GM23338 (cell line): Measurements from ENCODE around the gene MEGF6. TPM values are rescaled to one million over a fixed set of nuclear protein-coding genes. Genes with fewer than 3 reads are reported as not detected.

Experiments used
- ATAC-seq: fragments of 200-7000 bp; cut with Tn5 transposase; 3 replicates; pipeline ENCODE4 v1.9.1; 2020
- DNase-seq: peaks from one replicate; pipeline ENCODE4 v3.0.0-alpha.2; 2015; ENCODE audit warnings: low spot score
- H2AFZ ChIP-seq: fragments of 200-600 bp; sonication (generic); 2 replicates; pipeline ENCODE4 v1.8.0; 2016; ENCODE audit warnings: antibody characterized with exemption, mild to moderate bottlenecking, moderate library complexity
- H3F3A ChIP-seq: fragments of 200-600 bp; sonication (generic); replicated peaks from 2 replicates; pipeline ENCODE4 v1.8.0; 2017; ENCODE audit warnings: antibody characterized with exemption, mixed run types, low read depth
- H3K27ac ChIP-seq: fragments of 200-600 bp; sonication (generic); 2 replicates; pipeline ENCODE4 v1.6.1; 2016; ENCODE audit warnings: low read depth
- H3K27me3 ChIP-seq: fragments of 200-600 bp; sonication (generic); 2 replicates; pipeline ENCODE4 v1.8.0; 2016; ENCODE audit warnings: mild to moderate bottlenecking, mixed run types, moderate library complexity; ENCODE audit not compliant: insufficient read depth
- H3K36me3 ChIP-seq: fragments of 200-600 bp; sonication (generic); 2 replicates; pipeline ENCODE4 v1.8.0; 2016; ENCODE audit warnings: mild to moderate bottlenecking; ENCODE audit not compliant: insufficient read depth
- H3K4me1 ChIP-seq: fragments of 200-600 bp; sonication (generic); 2 replicates; pipeline ENCODE4 v1.8.0; 2016; ENCODE audit warnings: mild to moderate bottlenecking, moderate library complexity; ENCODE audit not compliant: insufficient read depth
- H3K4me2 ChIP-seq: fragments of 200-600 bp; sonication (generic); 2 replicates; pipeline ENCODE4 v1.7.1; 2017; ENCODE audit warnings: mixed run types
- H3K4me3 ChIP-seq: fragments of 200-600 bp; sonication (generic); 2 replicates; pipeline ENCODE4 v1.6.1; 2016; ENCODE audit warnings: mixed run types
- H3K79me2 ChIP-seq: fragments of 200-600 bp; sonication (generic); replicated peaks from 2 replicates; pipeline ENCODE4 v1.8.0; 2017; ENCODE audit warnings: mild to moderate bottlenecking; ENCODE audit not compliant: insufficient read depth
- H3K9me2 ChIP-seq: fragments of 200-600 bp; sonication (generic); 2 replicates; pipeline ENCODE4 v1.8.0; 2017; ENCODE audit not compliant: insufficient read depth
- H4K20me1 ChIP-seq: fragments of 200-600 bp; sonication (generic); replicated peaks from 2 replicates; pipeline ENCODE4 v1.8.0; 2017; ENCODE audit warnings: mild to moderate bottlenecking; ENCODE audit not compliant: insufficient read depth
- H3K27ac Mint-ChIP-seq: 2 replicates; pipeline ENCODE4 v1.8.0; 2020; ENCODE audit warnings: inconsistent platforms, mild to moderate bottlenecking, moderate library complexity, mixed read lengths
- H3K27me3 Mint-ChIP-seq: 3 replicates; pipeline ENCODE4 v1.8.0; 2022; ENCODE audit warnings: low read depth, mild to moderate bottlenecking, moderate library complexity, mixed read lengths, inconsistent platforms; ENCODE audit not compliant: insufficient read depth, poor library complexity
- H3K36me3 Mint-ChIP-seq: 3 replicates; pipeline ENCODE4 v1.8.0; 2021; ENCODE audit warnings: low read depth, mild to moderate bottlenecking, inconsistent platforms, moderate library complexity, mixed read lengths
- H3K4me1 Mint-ChIP-seq: 3 replicates; pipeline ENCODE4 v1.8.0; 2020; ENCODE audit warnings: mild to moderate bottlenecking, inconsistent platforms, mixed read lengths
- H3K4me3 Mint-ChIP-seq: 3 replicates; pipeline ENCODE4 v1.8.0; 2021; ENCODE audit warnings: moderate library complexity, mild to moderate bottlenecking, inconsistent platforms, mixed read lengths
- H3K9me3 Mint-ChIP-seq: 3 replicates; pipeline ENCODE4 v1.8.0; 2020; ENCODE audit warnings: moderate library complexity, mild to moderate bottlenecking, inconsistent platforms, mixed read lengths
- CREB1 ChIP-seq: fragments of 250-450 bp; sonication (Bioruptor Pico); IDR thresholded peaks from 2 replicates; pipeline ENCODE4 v1.5.0; 2020; ENCODE audit warnings: low read depth, mild to moderate bottlenecking, moderate library complexity
- EZH2 ChIP-seq: fragments of 200-600 bp; sonication (generic); IDR thresholded peaks from one replicate; pipeline ENCODE4 v1.8.0; 2017; ENCODE audit warnings: antibody characterized with exemption, mild to moderate bottlenecking, low read depth; ENCODE audit not compliant: unreplicated experiment
- EZH2phosphoT487 ChIP-seq: fragments of 200-600 bp; sonication (generic); IDR thresholded peaks from one replicate; pipeline ENCODE4 v1.8.1; 2018; ENCODE audit warnings: antibody characterized with exemption; ENCODE audit not compliant: unreplicated experiment
- JUNB ChIP-seq: IDR thresholded peaks from one replicate; pipeline ENCODE4 v1.6.1; 2016; ENCODE audit warnings: antibody characterized with exemption; ENCODE audit not compliant: unreplicated experiment
- NANOG ChIP-seq: IDR thresholded peaks from 2 replicates; pipeline ENCODE4 v1.6.1; 2016; ENCODE audit warnings: antibody characterized with exemption, borderline replicate concordance
- POLR2AphosphoS5 ChIP-seq: IDR thresholded peaks from 2 replicates; pipeline ENCODE4 v1.6.1; 2016; ENCODE audit warnings: antibody characterized with exemption, low read depth
- STAT1 ChIP-seq: IDR thresholded peaks from one replicate; pipeline ENCODE4 v1.6.1; 2016; ENCODE audit warnings: antibody characterized with exemption; ENCODE audit not compliant: unreplicated experiment
- ZNF114 ChIP-seq: fragments of 250-450 bp; sonication (Bioruptor Pico); IDR thresholded peaks from 2 replicates; pipeline ENCODE4 v1.5.0; 2020; ENCODE audit warnings: mild to moderate bottlenecking, moderate library complexity
- ZNF331 ChIP-seq: fragments of 250-450 bp; sonication (Bioruptor Pico); IDR thresholded peaks from 2 replicates; pipeline ENCODE4 v1.5.0; 2020; ENCODE audit warnings: low read depth, mild to moderate bottlenecking, moderate library complexity
- polyA plus RNA-seq: library from polyadenylated mRNA; unstranded; fragments of >200 nt; fragmentation: Nextera tagmentation; extraction: Ambion mirVana; gene quantifications from 2 replicates; pipeline ENCODE4 v1.2.1, GENCODE V29; 2016
- total RNA-seq: library from RNA; depleted of rRNA; stranded (reverse); fragments of >200 nt; shearing (Covaris generic); gene quantifications from 2 replicates; pipeline ENCODE4 v1.2.3, GENCODE V29; 2014
- TF ChIP-seq, protein P1 (sequence below): fragments of 250-450 bp; sonication (Bioruptor Pico); IDR thresholded peaks from 2 replicates; pipeline ENCODE4 v1.5.0; 2020; ENCODE audit warnings: mild to moderate bottlenecking, moderate library complexity
- TF ChIP-seq, protein P2 (sequence below), 2 experiments: fragments of 200-600 bp in 1 of 2; sonication (generic) in 1 of 2; conservative IDR thresholded peaks; 2 replicates each; pipeline versions ENCODE4 v1.5.1 to v1.6.1; 2016 to 2017; ENCODE audit warnings: antibody characterized with exemption in 2 of 2, low read depth in 2 of 2, mild to moderate bottlenecking in 2 of 2, moderate library complexity in 1 of 2
- TF ChIP-seq, protein P3 (sequence below): IDR thresholded peaks from one replicate; pipeline ENCODE4 v1.6.1; 2018; ENCODE audit warnings: antibody characterized with exemption; ENCODE audit not compliant: unreplicated experiment
- TF ChIP-seq, protein P4 (sequence below): IDR thresholded peaks from 2 replicates; pipeline ENCODE4 v1.6.1; 2016; ENCODE audit warnings: antibody characterized with exemption

Gene MEGF6
- total and polyA plus RNA-seq, 2 experiments from 2014 or later, result 4.0 to 21.4 TPM

DNA sequence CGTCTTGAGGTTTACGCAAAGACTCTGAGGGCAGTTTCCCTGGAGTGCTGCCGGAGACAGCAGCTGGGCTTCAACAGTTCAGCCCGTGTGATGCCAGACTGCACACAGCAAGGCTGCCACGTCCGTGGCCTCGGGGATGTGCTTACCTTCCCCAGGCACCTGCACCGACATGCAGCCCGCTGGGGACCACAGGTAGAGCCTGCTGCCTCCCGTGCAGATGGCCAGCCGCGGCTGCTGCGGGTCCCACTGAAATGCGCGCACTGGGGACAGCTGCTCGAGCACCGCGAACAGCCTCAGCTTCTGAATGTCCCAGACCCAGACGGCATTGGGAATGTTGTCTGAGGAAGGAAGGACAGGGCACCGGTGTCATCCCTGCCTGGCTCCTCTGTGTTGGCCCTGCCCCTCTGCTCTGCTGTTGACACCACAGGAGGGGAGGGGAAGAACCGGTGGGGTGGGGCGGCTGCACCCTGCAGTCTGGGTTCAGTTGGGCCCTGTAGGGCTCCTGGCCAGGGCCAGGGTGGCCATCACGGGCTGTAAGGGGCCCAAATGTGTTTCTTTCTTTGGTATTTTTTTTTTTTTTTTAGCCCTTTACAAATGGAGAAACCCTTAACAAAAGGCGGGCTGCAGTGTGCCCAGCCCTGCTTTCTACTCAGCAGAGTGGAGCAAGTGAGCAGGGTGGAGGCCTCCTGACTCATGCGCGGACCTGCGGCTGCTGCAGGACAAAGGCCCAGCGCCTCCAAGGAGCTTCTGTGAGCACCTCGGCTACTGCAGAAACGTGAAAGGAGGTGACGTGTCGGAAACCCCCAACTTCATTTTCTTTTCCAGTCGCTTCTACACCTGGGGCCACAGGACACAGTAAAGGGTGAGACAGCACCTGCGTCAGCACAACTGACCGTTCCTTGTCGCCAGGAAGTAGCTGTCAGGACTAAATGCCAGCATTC is 20.3 kb upstream of the MEGF6 start:
- no peak for TF ChIP-seq POLR2AphosphoS5
- TF ChIP-seq, protein P1, sequence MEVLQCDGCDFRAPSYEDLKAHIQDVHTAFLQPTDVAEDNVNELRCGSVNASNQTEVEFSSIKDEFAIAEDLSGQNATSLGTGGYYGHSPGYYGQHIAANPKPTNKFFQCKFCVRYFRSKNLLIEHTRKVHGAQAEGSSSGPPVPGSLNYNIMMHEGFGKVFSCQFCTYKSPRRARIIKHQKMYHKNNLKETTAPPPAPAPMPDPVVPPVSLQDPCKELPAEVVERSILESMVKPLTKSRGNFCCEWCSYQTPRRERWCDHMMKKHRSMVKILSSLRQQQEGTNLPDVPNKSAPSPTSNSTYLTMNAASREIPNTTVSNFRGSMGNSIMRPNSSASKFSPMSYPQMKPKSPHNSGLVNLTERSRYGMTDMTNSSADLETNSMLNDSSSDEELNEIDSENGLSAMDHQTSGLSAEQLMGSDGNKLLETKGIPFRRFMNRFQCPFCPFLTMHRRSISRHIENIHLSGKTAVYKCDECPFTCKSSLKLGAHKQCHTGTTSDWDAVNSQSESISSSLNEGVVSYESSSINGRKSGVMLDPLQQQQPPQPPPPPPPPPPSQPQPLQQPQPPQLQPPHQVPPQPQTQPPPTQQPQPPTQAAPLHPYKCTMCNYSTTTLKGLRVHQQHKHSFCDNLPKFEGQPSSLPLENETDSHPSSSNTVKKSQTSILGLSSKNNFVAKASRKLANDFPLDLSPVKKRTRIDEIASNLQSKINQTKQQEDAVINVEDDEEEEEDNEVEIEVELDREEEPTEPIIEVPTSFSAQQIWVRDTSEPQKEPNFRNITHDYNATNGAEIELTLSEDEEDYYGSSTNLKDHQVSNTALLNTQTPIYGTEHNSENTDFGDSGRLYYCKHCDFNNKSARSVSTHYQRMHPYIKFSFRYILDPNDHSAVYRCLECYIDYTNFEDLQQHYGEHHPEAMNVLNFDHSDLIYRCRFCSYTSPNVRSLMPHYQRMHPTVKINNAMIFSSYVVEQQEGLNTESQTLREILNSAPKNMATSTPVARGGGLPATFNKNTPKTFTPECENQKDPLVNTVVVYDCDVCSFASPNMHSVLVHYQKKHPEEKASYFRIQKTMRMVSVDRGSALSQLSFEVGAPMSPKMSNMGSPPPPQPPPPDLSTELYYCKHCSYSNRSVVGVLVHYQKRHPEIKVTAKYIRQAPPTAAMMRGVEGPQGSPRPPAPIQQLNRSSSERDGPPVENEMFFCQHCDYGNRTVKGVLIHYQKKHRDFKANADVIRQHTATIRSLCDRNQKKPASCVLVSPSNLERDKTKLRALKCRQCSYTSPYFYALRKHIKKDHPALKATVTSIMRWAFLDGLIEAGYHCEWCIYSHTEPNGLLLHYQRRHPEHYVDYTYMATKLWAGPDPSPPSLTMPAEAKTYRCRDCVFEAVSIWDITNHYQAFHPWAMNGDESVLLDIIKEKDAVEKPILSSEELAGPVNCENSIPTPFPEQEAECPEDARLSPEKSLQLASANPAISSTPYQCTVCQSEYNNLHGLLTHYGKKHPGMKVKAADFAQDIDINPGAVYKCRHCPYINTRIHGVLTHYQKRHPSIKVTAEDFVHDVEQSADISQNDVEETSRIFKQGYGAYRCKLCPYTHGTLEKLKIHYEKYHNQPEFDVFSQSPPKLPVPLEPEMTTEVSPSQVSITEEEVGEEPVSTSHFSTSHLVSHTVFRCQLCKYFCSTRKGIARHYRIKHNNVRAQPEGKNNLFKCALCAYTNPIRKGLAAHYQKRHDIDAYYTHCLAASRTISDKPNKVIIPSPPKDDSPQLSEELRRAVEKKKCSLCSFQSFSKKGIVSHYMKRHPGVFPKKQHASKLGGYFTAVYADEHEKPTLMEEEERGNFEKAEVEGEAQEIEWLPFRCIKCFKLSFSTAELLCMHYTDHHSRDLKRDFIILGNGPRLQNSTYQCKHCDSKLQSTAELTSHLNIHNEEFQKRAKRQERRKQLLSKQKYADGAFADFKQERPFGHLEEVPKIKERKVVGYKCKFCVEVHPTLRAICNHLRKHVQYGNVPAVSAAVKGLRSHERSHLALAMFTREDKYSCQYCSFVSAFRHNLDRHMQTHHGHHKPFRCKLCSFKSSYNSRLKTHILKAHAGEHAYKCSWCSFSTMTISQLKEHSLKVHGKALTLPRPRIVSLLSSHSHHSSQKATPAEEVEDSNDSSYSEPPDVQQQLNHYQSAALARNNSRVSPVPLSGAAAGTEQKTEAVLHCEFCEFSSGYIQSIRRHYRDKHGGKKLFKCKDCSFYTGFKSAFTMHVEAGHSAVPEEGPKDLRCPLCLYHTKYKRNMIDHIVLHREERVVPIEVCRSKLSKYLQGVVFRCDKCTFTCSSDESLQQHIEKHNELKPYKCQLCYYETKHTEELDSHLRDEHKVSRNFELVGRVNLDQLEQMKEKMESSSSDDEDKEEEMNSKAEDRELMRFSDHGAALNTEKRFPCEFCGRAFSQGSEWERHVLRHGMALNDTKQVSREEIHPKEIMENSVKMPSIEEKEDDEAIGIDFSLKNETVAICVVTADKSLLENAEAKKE (CRISPR knock-in tag), result no peak
- no peak for TF ChIP-seq STAT1
- no peak for TF ChIP-seq EZH2phosphoT487
- TF ChIP-seq NANOG, result no peak
- TF ChIP-seq, protein P2, sequence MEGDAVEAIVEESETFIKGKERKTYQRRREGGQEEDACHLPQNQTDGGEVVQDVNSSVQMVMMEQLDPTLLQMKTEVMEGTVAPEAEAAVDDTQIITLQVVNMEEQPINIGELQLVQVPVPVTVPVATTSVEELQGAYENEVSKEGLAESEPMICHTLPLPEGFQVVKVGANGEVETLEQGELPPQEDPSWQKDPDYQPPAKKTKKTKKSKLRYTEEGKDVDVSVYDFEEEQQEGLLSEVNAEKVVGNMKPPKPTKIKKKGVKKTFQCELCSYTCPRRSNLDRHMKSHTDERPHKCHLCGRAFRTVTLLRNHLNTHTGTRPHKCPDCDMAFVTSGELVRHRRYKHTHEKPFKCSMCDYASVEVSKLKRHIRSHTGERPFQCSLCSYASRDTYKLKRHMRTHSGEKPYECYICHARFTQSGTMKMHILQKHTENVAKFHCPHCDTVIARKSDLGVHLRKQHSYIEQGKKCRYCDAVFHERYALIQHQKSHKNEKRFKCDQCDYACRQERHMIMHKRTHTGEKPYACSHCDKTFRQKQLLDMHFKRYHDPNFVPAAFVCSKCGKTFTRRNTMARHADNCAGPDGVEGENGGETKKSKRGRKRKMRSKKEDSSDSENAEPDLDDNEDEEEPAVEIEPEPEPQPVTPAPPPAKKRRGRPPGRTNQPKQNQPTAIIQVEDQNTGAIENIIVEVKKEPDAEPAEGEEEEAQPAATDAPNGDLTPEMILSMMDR (conservative IDR thresholded peaks at IDR 0.05; ENCODE audit: low read depth in 2 of 2), result no peak
- TF ChIP-seq, protein P3, sequence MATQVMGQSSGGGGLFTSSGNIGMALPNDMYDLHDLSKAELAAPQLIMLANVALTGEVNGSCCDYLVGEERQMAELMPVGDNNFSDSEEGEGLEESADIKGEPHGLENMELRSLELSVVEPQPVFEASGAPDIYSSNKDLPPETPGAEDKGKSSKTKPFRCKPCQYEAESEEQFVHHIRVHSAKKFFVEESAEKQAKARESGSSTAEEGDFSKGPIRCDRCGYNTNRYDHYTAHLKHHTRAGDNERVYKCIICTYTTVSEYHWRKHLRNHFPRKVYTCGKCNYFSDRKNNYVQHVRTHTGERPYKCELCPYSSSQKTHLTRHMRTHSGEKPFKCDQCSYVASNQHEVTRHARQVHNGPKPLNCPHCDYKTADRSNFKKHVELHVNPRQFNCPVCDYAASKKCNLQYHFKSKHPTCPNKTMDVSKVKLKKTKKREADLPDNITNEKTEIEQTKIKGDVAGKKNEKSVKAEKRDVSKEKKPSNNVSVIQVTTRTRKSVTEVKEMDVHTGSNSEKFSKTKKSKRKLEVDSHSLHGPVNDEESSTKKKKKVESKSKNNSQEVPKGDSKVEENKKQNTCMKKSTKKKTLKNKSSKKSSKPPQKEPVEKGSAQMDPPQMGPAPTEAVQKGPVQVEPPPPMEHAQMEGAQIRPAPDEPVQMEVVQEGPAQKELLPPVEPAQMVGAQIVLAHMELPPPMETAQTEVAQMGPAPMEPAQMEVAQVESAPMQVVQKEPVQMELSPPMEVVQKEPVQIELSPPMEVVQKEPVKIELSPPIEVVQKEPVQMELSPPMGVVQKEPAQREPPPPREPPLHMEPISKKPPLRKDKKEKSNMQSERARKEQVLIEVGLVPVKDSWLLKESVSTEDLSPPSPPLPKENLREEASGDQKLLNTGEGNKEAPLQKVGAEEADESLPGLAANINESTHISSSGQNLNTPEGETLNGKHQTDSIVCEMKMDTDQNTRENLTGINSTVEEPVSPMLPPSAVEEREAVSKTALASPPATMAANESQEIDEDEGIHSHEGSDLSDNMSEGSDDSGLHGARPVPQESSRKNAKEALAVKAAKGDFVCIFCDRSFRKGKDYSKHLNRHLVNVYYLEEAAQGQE, result no peak
- no peak for TF ChIP-seq CREB1 (CRISPR knock-in tag)
- no peak for TF ChIP-seq ZNF331 (CRISPR knock-in tag)
- no peak for TF ChIP-seq EZH2
- no peak for TF ChIP-seq JUNB
- no peak for TF ChIP-seq ZNF114
- TF ChIP-seq, protein P4, sequence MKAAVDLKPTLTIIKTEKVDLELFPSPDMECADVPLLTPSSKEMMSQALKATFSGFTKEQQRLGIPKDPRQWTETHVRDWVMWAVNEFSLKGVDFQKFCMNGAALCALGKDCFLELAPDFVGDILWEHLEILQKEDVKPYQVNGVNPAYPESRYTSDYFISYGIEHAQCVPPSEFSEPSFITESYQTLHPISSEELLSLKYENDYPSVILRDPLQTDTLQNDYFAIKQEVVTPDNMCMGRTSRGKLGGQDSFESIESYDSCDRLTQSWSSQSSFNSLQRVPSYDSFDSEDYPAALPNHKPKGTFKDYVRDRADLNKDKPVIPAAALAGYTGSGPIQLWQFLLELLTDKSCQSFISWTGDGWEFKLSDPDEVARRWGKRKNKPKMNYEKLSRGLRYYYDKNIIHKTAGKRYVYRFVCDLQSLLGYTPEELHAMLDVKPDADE, result no peak

More for the DNA sequence above, 20.3 kb upstream of the MEGF6 start:
- Histone ChIP-seq H3K4me3 (no peak overlapping the region), H3K27ac (0 out of 2 replicates have a peak overlapping the region, but pooled peaks have one; percentile 50), H3K4me1 (no peaks in the 10 kb centered on the region), H3K27me3 (no peaks in the 10 kb centered on the region), H3K4me2 (no peak overlapping the region), H4K20me1 (peaks cover 3% of the 10 kb centered on the region; the same call in 1 of the 2 replicates), H3F3A (no peaks in the 10 kb centered on the region; the same call in 1 of the 2 replicates), H3K79me2 (no peaks in the 10 kb centered on the region), H3K36me3 (peaks cover 7% of the 10 kb centered on the region; the same call in 1 of the 2 replicates), H2AFZ (no peak overlapping the region), H3K9me2 (no peaks in the 10 kb centered on the region)
- peaks cover 7% of the 10 kb centered on the region for H3K27me3 Mint-ChIP-seq
- no peak overlapping the region; the same call in 2 of the 3 replicates for H3K4me3 Mint-ChIP-seq
- H3K27ac Mint-ChIP-seq, result peak overlapping the region; percentile 44; the same call in 1 of the 2 replicates
- H3K4me1 Mint-ChIP-seq, result peaks cover 3% of the 10 kb centered on the region
- DNase-seq, result no peak
- peak; percentile 86 for ATAC-seq
- no peaks in the 10 kb centered on the region for H3K9me3 Mint-ChIP-seq
- H3K36me3 Mint-ChIP-seq, result peaks cover 51% of the 10 kb centered on the region
